ENCODE data around the gene ETV6. TPM values are rescaled to one million over a fixed set of nuclear protein-coding genes. Genes with fewer than 3 reads are reported as not detected.

ETV6 gene
- total and polyA plus RNA-seq, 2 of the 8 experiments (the other 6 are each of a cell fraction or from before 2014, with no cell fraction given) = 5.5 to 23.9 TPM

DNA sequence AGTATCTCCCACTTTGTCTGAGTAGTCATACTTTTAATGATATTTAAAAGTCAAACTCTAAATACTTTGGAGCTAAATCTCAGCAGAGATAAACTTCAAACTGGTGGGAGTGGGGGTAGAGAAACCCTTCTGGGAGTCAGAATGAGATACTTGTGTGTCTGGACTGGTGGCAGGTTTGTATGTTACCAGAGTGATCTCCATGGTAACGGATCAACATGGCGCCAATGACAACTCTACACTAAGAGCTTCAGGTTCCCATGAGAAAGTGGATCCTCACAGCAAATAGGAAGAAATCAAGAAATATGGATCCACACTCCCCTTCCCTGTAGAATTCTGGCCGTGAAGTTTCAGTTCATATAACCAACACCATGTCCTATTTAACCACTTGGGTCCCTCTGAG lies 121.9 kb downstream of the ETV6 start:
- Histone ChIP-seq H3K56ac (replicated peaks; ENCODE audit: insufficient read length, low read depth, low read length) (no peak overlapping the region), H2AK5ac (ENCODE audit: low read depth, low read length) (no peak overlapping the region), H4K20me1 (replicated peaks in 1 of 2; ENCODE audit: control insufficient read depth in 1 of 2, insufficient read depth in 2 of 2, low read length in 2 of 2) (no peaks in the 10 kb centered on the region), H3K36me3 (ENCODE audit: control insufficient read depth in 2 of 4, insufficient read depth in 4 of 4, low read length in 3 of 4) (no peaks in the 10 kb centered on the region), H3K79me2 (ENCODE audit: control insufficient read depth in 1 of 2, insufficient read depth in 2 of 2, low read length in 2 of 2) (no peaks in the 10 kb centered on the region), H3K9me3 (ENCODE audit: insufficient read depth in 2 of 2, low read depth in 1 of 2, low read length in 1 of 2) (no peaks in the 10 kb centered on the region), H3K79me1 (ENCODE audit: low read depth, low read length) (no peaks in the 10 kb centered on the region), H2BK15ac (ENCODE audit: low read length) (no peak overlapping the region), H3K23ac (ENCODE audit: insufficient read length) (no peak overlapping the region), H3K14ac (ENCODE audit: insufficient read length) (no peak overlapping the region), H3K27me3 (replicated peaks in 1 of 4; ENCODE audit: control insufficient read depth in 3 of 4, extremely low read depth in 1 of 4, insufficient read depth in 3 of 4, low read length in 3 of 4) (no peaks in the 10 kb centered on the region), H3K23me2 (ENCODE audit: low read depth, low read length) (no peaks in the 10 kb centered on the region), H3K4me3 (ENCODE audit: extremely low read depth in 1 of 4, insufficient read depth in 2 of 4, low read depth in 3 of 4, low read length in 4 of 4) (no peak overlapping the region), H2BK20ac (ENCODE audit: low read length) (no peak overlapping the region), H2BK120ac (replicated peaks; ENCODE audit: low read depth, low read length) (no peak overlapping the region), H3K4ac (replicated peaks; ENCODE audit: insufficient read length, low read depth, low read length) (no peak overlapping the region), H3K4me1 (replicated peaks in 1 of 4; ENCODE audit: control insufficient read depth in 3 of 4, insufficient read depth in 4 of 4, low read length in 3 of 4) (peaks cover 0 to 4% (median 1%) of the 10 kb centered on the region in 4 experiments; a peak in 3 of 7 replicates), H2BK12ac (ENCODE audit: low read depth, low read length) (no peak overlapping the region), H2BK5ac (ENCODE audit: low read depth, low read length) (no peak overlapping the region), H3K9ac (replicated peaks in 1 of 4; ENCODE audit: extremely low read depth in 1 of 4, low read depth in 3 of 4, low read length in 3 of 4) (no peak overlapping the region), H4K5ac (ENCODE audit: insufficient read length, low read depth, low read length) (no peak overlapping the region), H4K8ac (ENCODE audit: extremely low read depth, insufficient read depth, low read length) (no peak overlapping the region), H4K91ac (replicated peaks; ENCODE audit: insufficient read length, low read length) (no peak overlapping the region), H3K4me2 (ENCODE audit: insufficient read depth in 1 of 2, low read depth in 2 of 2, low read length in 2 of 2) (no peak overlapping the region), H3K27ac (ENCODE audit: low read depth, low read length) (no peak overlapping the region), H3K18ac (ENCODE audit: extremely low read depth, low read length) (no peak overlapping the region), H2AFZ (ENCODE audit: low read length) (no peak overlapping the region)
- WGBS, 2 experiments (ENCODE audit: extremely low coverage in 1 of 2, insufficient coverage in 1 of 2, insufficient read length in 1 of 2, insufficient replicate concordance in 2 of 2, low coverage in 1 of 2, low lambda C conversion rate in 2 of 2, missing lambda C conversion rate in 1 of 2) = 95% methylated on average over 3 of the region's 3 CpGs; no CpG with 5 or more reads in 1 of the 2 experiments
- FAIRE-seq (no peak), DNase-seq (ENCODE audit: low read depth in 1 of 2, low spot score in 2 of 2) (no peak)
- POLR2A ChIA-PET (ENCODE audit: partially characterized antibody) = interaction anchor here (1.2 kb wide), 1 partner anchor 9 kb away, joined by 3 read pairs; no protein-coding TSS in a partner anchor
- CTCF ChIA-PET (ENCODE audit: partially characterized antibody) = interaction anchor here (1.1 kb wide), 1 partner anchor 33 kb away, joined by 3 read pairs; no protein-coding TSS in a partner anchor
- TF ChIP-seq CHD2 (IDR thresholded peaks at IDR 0.05; ENCODE audit: low read length) = no peak

Measured in H1 (cell line).